GM18519 (cell line): ENCODE measurements around the gene C9orf72.

ENCODE experiments used
- ATAC-seq: cut with Tn5 transposase; IDR thresholded peaks from one replicate; pipeline ENCODE4 v1.9.1; 2021; ENCODE audit warnings: mild to moderate bottlenecking, moderate library complexity; ENCODE audit not compliant: unreplicated experiment, low FRiP score

The C9orf72 gene

GRCh38 chr9:27581826-27582225 lies 8.5 kb upstream of the C9orf72 start:
- ATAC-seq, result no peak

- ATAC-seq, result peak; percentile 63
Observed at GRCh38 chr9:27573634-27574590, 631 bp upstream of the C9orf72 start.

GRCh38 chr9:27572566-27572917 lies 739 bp downstream of the C9orf72 start:
- peak; percentile 55 for ATAC-seq

- ATAC-seq, result no peak
Observed at GRCh38 chr9:27572061-27572460, 1.2 kb downstream of the C9orf72 start.

GRCh38 chr9:27571011-27571410 lies 2.3 kb downstream of the C9orf72 start:
- ATAC-seq, result no peak

GRCh38 chr9:27569406-27569805 lies 3.9 kb downstream of the C9orf72 start:
- ATAC-seq, result no peak

GRCh38 chr9:27566118-27566517 lies 7.2 kb downstream of the C9orf72 start:
- no peak for ATAC-seq

GRCh38 chr9:27565696-27566095 lies 7.6 kb downstream of the C9orf72 start:
- ATAC-seq, result no peak

GRCh38 chr9:27564670-27565069 lies 8.6 kb downstream of the C9orf72 start:
- ATAC-seq, result no peak

- ATAC-seq, result no peak
Observed at GRCh38 chr9:27563738-27564430, 9.4 kb downstream of the C9orf72 start.

- peak; percentile 66 for ATAC-seq
Observed at GRCh38 chr9:27561685-27562084, 11.6 kb downstream of the C9orf72 start.

- ATAC-seq, result no peak
Observed at GRCh38 chr9:27560457-27560856, 12.8 kb downstream of the C9orf72 start.

- ATAC-seq, result no peak
Observed at GRCh38 chr9:27558307-27558706, 15.0 kb downstream of the C9orf72 start.

GRCh38 chr9:27556470-27556869 lies 16.8 kb downstream of the C9orf72 start:
- ATAC-seq, result no peak

- ATAC-seq, result no peak
Observed at GRCh38 chr9:27554712-27555111, 18.6 kb downstream of the C9orf72 start.

GRCh38 chr9:27549196-27549755 lies 24.0 kb downstream of the C9orf72 start:
- no peak for ATAC-seq

GRCh38 chr9:27548055-27548741 lies 25.1 kb downstream of the C9orf72 start:
- no peak for ATAC-seq

- no peak for ATAC-seq
Observed at GRCh38 chr9:27545471-27545870, 27.8 kb downstream of the C9orf72 start.

GRCh38 chr9:27542508-27542907 lies 30.8 kb downstream of the C9orf72 start:
- no peak for ATAC-seq

- no peak for ATAC-seq
Observed at GRCh38 chr9:27541740-27542139, 31.5 kb downstream of the C9orf72 start.

GRCh38 chr9:27540502-27540901 lies 32.8 kb downstream of the C9orf72 start:
- no peak for ATAC-seq
